Lung (tissue), 5 donors: ENCODE measurements around the gene ZNF419. TPM values are rescaled to one million over a fixed set of nuclear protein-coding genes. Genes with fewer than 3 reads are reported as not detected.

Experiments used
- polyA plus RNA-seq, 2 donors: library from polyadenylated mRNA; stranded (reverse); fragments of 200-250 nt; gene quantifications; one replicate each; pipeline ENCODE4 v1.2.1, GENCODE V29; 2013
- small RNA-seq: library from RNA; depleted of rRNA; stranded (forward); fragments of <200 nt; gene quantifications from one replicate; pipeline ENCODE3, GENCODE V24; 2014; ENCODE audit warnings: low replicate concordance
- total RNA-seq, 2 donors: library from RNA; depleted of rRNA in 1 of 2; stranded (reverse); fragments of >200 nt in 1 of 2; gene quantifications; one replicate each; pipeline ENCODE4 v1.2.1, GENCODE V29; 2014 to 2021
- donor health status: Bipolar disorder and iron deficiency.
- donor health status: healthy.
- donor health status: DM: yes; HTN: yes; CAD: no.

The ZNF419 gene
- total and polyA plus RNA-seq, 4 donors, result 4.3 to 12.5 (median 7.6) TPM

Small RNAs within 50 kb of the gene (small RNA-seq; reads per million reads assigned to genes)
- not detected for gene VN1R107P

Other genes with a start within 250 kb of the ZNF419 start
- gene ZNF805, start 247.1 kb upstream of the ZNF419 start, total RNA-seq, result 10 to 100 TPM; 13.8 to 29.0 TPM
- gene ZNF805, start 247.1 kb upstream of the ZNF419 start, polyA plus RNA-seq, result 1 to 10 TPM in 1 of 2 donors, under 1 TPM in 1; 0.65 to 1.8 TPM
- gene ZNF460, start 207.3 kb upstream of the ZNF419 start, total RNA-seq, result 100 to 1,000 TPM in 1 of 2 donors, 10 to 100 TPM in 1; 54.1 to 113 TPM
- 1 to 10 TPM; 1.2 to 4.0 TPM for gene ZNF460, start 207.3 kb upstream of the ZNF419 start, polyA plus RNA-seq
- gene ZNF543, start 167.3 kb upstream of the ZNF419 start, total RNA-seq, result 10 to 100 TPM in 1 of 2 donors, 1 to 10 TPM in 1; 5.2 to 15.4 TPM
- 1 to 10 TPM; 1.3 to 1.4 TPM for gene ZNF543, start 167.3 kb upstream of the ZNF419 start, polyA plus RNA-seq
- 10 to 100 TPM in 1 of 2 donors, 1 to 10 TPM in 1; 7.9 to 13.5 TPM for gene ZNF304, start 136.5 kb upstream of the ZNF419 start, total RNA-seq
- 1 to 10 TPM; 2.6 to 3.8 TPM for gene ZNF304, start 136.5 kb upstream of the ZNF419 start, polyA plus RNA-seq
- 10 to 100 TPM in 1 of 2 donors, 1 to 10 TPM in 1; 6.2 to 15.1 TPM for gene TRAPPC2B, start 124.2 kb upstream of the ZNF419 start, total RNA-seq
- gene TRAPPC2B, start 124.2 kb upstream of the ZNF419 start, polyA plus RNA-seq, result 10 to 100 TPM; 15.3 to 25.4 TPM
- gene ZNF547, start 124.2 kb upstream of the ZNF419 start, total RNA-seq, result 1 to 10 TPM; 2.8 to 4.2 TPM
- gene ZNF547, start 124.2 kb upstream of the ZNF419 start, polyA plus RNA-seq, result 1 to 10 TPM; 1.4 to 1.6 TPM
- gene ZNF548, start 97.9 kb upstream of the ZNF419 start, total RNA-seq, result 10 to 100 TPM; 14.9 to 35.7 TPM
- gene ZNF548, start 97.9 kb upstream of the ZNF419 start, polyA plus RNA-seq, result 1 to 10 TPM; 5.6 to 6.8 TPM
- gene ZNF17, start 76.6 kb upstream of the ZNF419 start, total RNA-seq, result 10 to 100 TPM; 13.4 to 18.3 TPM
- gene ZNF17, start 76.6 kb upstream of the ZNF419 start, polyA plus RNA-seq, result 1 to 10 TPM; 2.1 to 4.0 TPM
- 10 to 100 TPM; 10.6 to 14.6 TPM for gene ZNF749, start 52.4 kb upstream of the ZNF419 start, total RNA-seq
- 1 to 10 TPM; 4.0 to 8.8 TPM for gene ZNF749, start 52.4 kb upstream of the ZNF419 start, polyA plus RNA-seq
- gene VN1R1, start 30.6 kb upstream of the ZNF419 start, total RNA-seq, result 1 to 10 TPM in 1 of 2 donors, under 1 TPM in 1; 0.58 to 3.1 TPM
- gene VN1R1, start 30.6 kb upstream of the ZNF419 start, polyA plus RNA-seq, result under 1 TPM; 0.15 to 0.28 TPM
- gene ZNF772, start 10.2 kb upstream of the ZNF419 start, total RNA-seq, result 10 to 100 TPM in 1 of 2 donors, 1 to 10 TPM in 1; 8.1 to 28.1 TPM
- 1 to 10 TPM in 1 of 2 donors, under 1 TPM in 1; 0.98 to 2.7 TPM for gene ZNF772, start 10.2 kb upstream of the ZNF419 start, polyA plus RNA-seq
- gene ZNF773, start 12.2 kb downstream of the ZNF419 start, total RNA-seq, result 10 to 100 TPM in 1 of 2 donors, 1 to 10 TPM in 1; 6.3 to 17.0 TPM
- gene ZNF773, start 12.2 kb downstream of the ZNF419 start, polyA plus RNA-seq, result 1 to 10 TPM; 2.5 to 4.3 TPM
- gene ZNF549, start 39.6 kb downstream of the ZNF419 start, total RNA-seq, result 10 to 100 TPM in 1 of 2 donors, 1 to 10 TPM in 1; 4.8 to 14.8 TPM
- 1 to 10 TPM; 1.7 to 2.4 TPM for gene ZNF549, start 39.6 kb downstream of the ZNF419 start, polyA plus RNA-seq
- 10 to 100 TPM in 1 of 2 donors, 1 to 10 TPM in 1; 8.4 to 21.4 TPM for gene ZNF550, start 72.1 kb downstream of the ZNF419 start, total RNA-seq
- 1 to 10 TPM; 2.0 to 3.0 TPM for gene ZNF550, start 72.1 kb downstream of the ZNF419 start, polyA plus RNA-seq
- 1 to 10 TPM; 4.2 to 4.6 TPM for gene ZNF416, start 91.2 kb downstream of the ZNF419 start, total RNA-seq
- 1 to 10 TPM; 1.7 to 2.2 TPM for gene ZNF416, start 91.2 kb downstream of the ZNF419 start, polyA plus RNA-seq
- gene ZIK1, start 96.4 kb downstream of the ZNF419 start, total RNA-seq, result 10 to 100 TPM in 1 of 2 donors, 1 to 10 TPM in 1; 4.3 to 13.8 TPM
- gene ZIK1, start 96.4 kb downstream of the ZNF419 start, polyA plus RNA-seq, result 1 to 10 TPM; 1.0 to 2.7 TPM
- gene ZNF530, start 112.1 kb downstream of the ZNF419 start, total RNA-seq, result 1 to 10 TPM; 4.0 to 4.7 TPM
- gene ZNF530, start 112.1 kb downstream of the ZNF419 start, polyA plus RNA-seq, result 1 to 10 TPM; 1.5 to 2.1 TPM
- 10 to 100 TPM; 17.7 to 33.2 TPM for gene ZNF134, start 126.5 kb downstream of the ZNF419 start, total RNA-seq
- gene ZNF134, start 126.5 kb downstream of the ZNF419 start, polyA plus RNA-seq, result 1 to 10 TPM; 3.6 to 8.2 TPM
- 10 to 100 TPM; 10.7 to 36.9 TPM for gene ZNF211, start 145.4 kb downstream of the ZNF419 start, total RNA-seq
- gene ZNF211, start 145.4 kb downstream of the ZNF419 start, polyA plus RNA-seq, result 1 to 10 TPM; 6.5 to 7.1 TPM
- under 1 TPM in 1 of 2 donors, not detected in 1; 0.21 TPM for gene ZSCAN4, start 181.2 kb downstream of the ZNF419 start, total RNA-seq
- gene ZSCAN4, start 181.2 kb downstream of the ZNF419 start, polyA plus RNA-seq, result under 1 TPM; 0.07 to 0.14 TPM
- gene ZNF551, start 194.2 kb downstream of the ZNF419 start, total RNA-seq, result 10 to 100 TPM in 1 of 2 donors, 1 to 10 TPM in 1; 8.7 to 12.0 TPM
- gene ZNF551, start 194.2 kb downstream of the ZNF419 start, polyA plus RNA-seq, result 1 to 10 TPM; 1.5 to 3.1 TPM
- 10 to 100 TPM in 1 of 2 donors, 1 to 10 TPM in 1; 3.7 to 34.6 TPM for gene ZNF154, start 221.5 kb downstream of the ZNF419 start, total RNA-seq
- 1 to 10 TPM; 1.2 to 1.9 TPM for gene ZNF154, start 221.5 kb downstream of the ZNF419 start, polyA plus RNA-seq
- 10 to 100 TPM in 1 of 2 donors, 1 to 10 TPM in 1; 9.7 to 17.1 TPM for gene ZNF671, start 239.9 kb downstream of the ZNF419 start, total RNA-seq
- 1 to 10 TPM; 2.4 to 4.8 TPM for gene ZNF671, start 239.9 kb downstream of the ZNF419 start, polyA plus RNA-seq